Memory B cell (primary cell): Measurements from ENCODE around the gene SEC23IP.

Experiments used
- ATAC-seq: fragments of 150-1000 bp; cut with Tn5 transposase; 2 replicates; pipeline ENCODE4 v1.10.0; 2021; ENCODE audit warnings: low read depth, mild to moderate bottlenecking, moderate library complexity
- DNase-seq, 2 donors: peaks; one replicate each; pipeline ENCODE4 v3.0.0; 2022; ENCODE audit warnings: low spot score in 2 of 2
- H3K27ac Mint-ChIP-seq: one replicate; pipeline ENCODE4 v1.8.0; 2022; ENCODE audit warnings: mild to moderate bottlenecking, moderate library complexity, mixed read lengths
- H3K27me3 Mint-ChIP-seq: one replicate; pipeline ENCODE4 v1.8.0; 2022; ENCODE audit warnings: mixed read lengths
- H3K36me3 Mint-ChIP-seq: one replicate; pipeline ENCODE4 v1.8.0; 2022; ENCODE audit warnings: mild to moderate bottlenecking, mixed read lengths
- H3K4me1 Mint-ChIP-seq: one replicate; pipeline ENCODE4 v1.8.0; 2022; ENCODE audit warnings: mixed read lengths
- H3K4me3 Mint-ChIP-seq: one replicate; pipeline ENCODE4 v1.8.0; 2022; ENCODE audit warnings: mild to moderate bottlenecking, moderate library complexity, mixed read lengths
- H3K9me3 Mint-ChIP-seq: one replicate; pipeline ENCODE4 v1.8.0; 2022; ENCODE audit warnings: mixed read lengths

Gene SEC23IP

GRCh38 chr10:119940487-119940886 lies 48.0 kb downstream of the SEC23IP start:
- no peaks in the 10 kb centered on the region for H3K4me1 Mint-ChIP-seq
- H3K9me3 Mint-ChIP-seq = no peaks in the 10 kb centered on the region
- peaks cover 28% of the 10 kb centered on the region for H3K36me3 Mint-ChIP-seq
- DNase-seq (no peak), ATAC-seq (no peak)
- no peak overlapping the region for H3K27ac Mint-ChIP-seq
- no peak overlapping the region for H3K4me3 Mint-ChIP-seq
- no peaks in the 10 kb centered on the region for H3K27me3 Mint-ChIP-seq

GRCh38 chr10:119942973-119943372 lies 50.4 kb downstream of the SEC23IP start:
- DNase-seq (no peak), ATAC-seq (no peak)
- no peak overlapping the region for H3K27ac Mint-ChIP-seq
- H3K27me3 Mint-ChIP-seq = no peaks in the 10 kb centered on the region
- H3K4me3 Mint-ChIP-seq = no peak overlapping the region
- peaks cover 26% of the 10 kb centered on the region for H3K36me3 Mint-ChIP-seq
- no peaks in the 10 kb centered on the region for H3K4me1 Mint-ChIP-seq
- H3K9me3 Mint-ChIP-seq = no peaks in the 10 kb centered on the region

GRCh38 chr10:119945805-119946204 lies 53.3 kb downstream of the SEC23IP start:
- Mint-ChIP-seq H3K4me3 (no peak overlapping the region), H3K27me3 (no peaks in the 10 kb centered on the region), H3K27ac (no peak overlapping the region), H3K36me3 (peaks cover 19% of the 10 kb centered on the region), H3K9me3 (no peaks in the 10 kb centered on the region), H3K4me1 (no peaks in the 10 kb centered on the region)
- ATAC-seq (no peak), DNase-seq (no peak)

- no peak overlapping the region for H3K4me3 Mint-ChIP-seq
- DNase-seq (no peak), ATAC-seq (no peak)
- no peaks in the 10 kb centered on the region for H3K9me3 Mint-ChIP-seq
- no peaks in the 10 kb centered on the region for H3K4me1 Mint-ChIP-seq
- no peak overlapping the region for H3K27ac Mint-ChIP-seq
- H3K27me3 Mint-ChIP-seq = no peaks in the 10 kb centered on the region
- H3K36me3 Mint-ChIP-seq = peaks cover 12% of the 10 kb centered on the region
Measured at GRCh38 chr10:119947300-119947699, 54.8 kb downstream of the SEC23IP start.

GRCh38 chr10:119957451-119957850 lies 64.9 kb downstream of the SEC23IP start:
- Mint-ChIP-seq H3K9me3 (peaks cover 2% of the 10 kb centered on the region), H3K36me3 (peaks cover 2% of the 10 kb centered on the region), H3K27me3 (peaks cover 1% of the 10 kb centered on the region), H3K4me3 (no peak overlapping the region), H3K27ac (no peak overlapping the region), H3K4me1 (no peaks in the 10 kb centered on the region)
- ATAC-seq (no peak), DNase-seq (no peak)

- peaks cover 8% of the 10 kb centered on the region for H3K9me3 Mint-ChIP-seq
- DNase-seq (no peak), ATAC-seq (no peak)
- no peaks in the 10 kb centered on the region for H3K4me1 Mint-ChIP-seq
- peaks cover 4% of the 10 kb centered on the region for H3K36me3 Mint-ChIP-seq
- H3K4me3 Mint-ChIP-seq = no peak overlapping the region
- no peak overlapping the region for H3K27ac Mint-ChIP-seq
- H3K27me3 Mint-ChIP-seq = peaks cover 1% of the 10 kb centered on the region
Measured at GRCh38 chr10:119962837-119963236, 70.3 kb downstream of the SEC23IP start.

- H3K27ac Mint-ChIP-seq = no peak overlapping the region
- peaks cover 4% of the 10 kb centered on the region for H3K36me3 Mint-ChIP-seq
- H3K4me3 Mint-ChIP-seq = no peak overlapping the region
- H3K9me3 Mint-ChIP-seq = peaks cover 8% of the 10 kb centered on the region
- no peaks in the 10 kb centered on the region for H3K4me1 Mint-ChIP-seq
- H3K27me3 Mint-ChIP-seq = peaks cover 2% of the 10 kb centered on the region
- ATAC-seq = no peak
- DNase-seq = no peak
Measured at GRCh38 chr10:119967066-119967465, 74.5 kb downstream of the SEC23IP start.

GRCh38 chr10:119969609-119970008 lies 77.1 kb downstream of the SEC23IP start:
- Mint-ChIP-seq H3K27me3 (peaks cover 2% of the 10 kb centered on the region), H3K4me3 (no peak overlapping the region), H3K27ac (no peak overlapping the region), H3K36me3 (peaks cover 4% of the 10 kb centered on the region), H3K9me3 (peaks cover 8% of the 10 kb centered on the region), H3K4me1 (no peaks in the 10 kb centered on the region)
- DNase-seq = no peak
- ATAC-seq = no peak

GRCh38 chr10:119970107-119970506 lies 77.6 kb downstream of the SEC23IP start:
- Mint-ChIP-seq H3K9me3 (peaks cover 8% of the 10 kb centered on the region), H3K27ac (no peak overlapping the region), H3K36me3 (peaks cover 4% of the 10 kb centered on the region), H3K4me3 (no peak overlapping the region), H3K4me1 (no peaks in the 10 kb centered on the region), H3K27me3 (peaks cover 2% of the 10 kb centered on the region)
- ATAC-seq (no peak), DNase-seq (no peak)

- Mint-ChIP-seq H3K27me3 (peaks cover 2% of the 10 kb centered on the region), H3K36me3 (peaks cover 4% of the 10 kb centered on the region), H3K4me1 (no peaks in the 10 kb centered on the region), H3K4me3 (no peak overlapping the region), H3K27ac (no peak overlapping the region), H3K9me3 (peaks cover 8% of the 10 kb centered on the region)
- ATAC-seq (no peak), DNase-seq (no peak)
Measured at GRCh38 chr10:119970963-119971362, 78.4 kb downstream of the SEC23IP start.

- H3K27me3 Mint-ChIP-seq = peaks cover 3% of the 10 kb centered on the region
- H3K4me3 Mint-ChIP-seq = no peak overlapping the region
- no peaks in the 10 kb centered on the region for H3K4me1 Mint-ChIP-seq
- H3K27ac Mint-ChIP-seq = no peak overlapping the region
- no peaks in the 10 kb centered on the region for H3K9me3 Mint-ChIP-seq
- no peaks in the 10 kb centered on the region for H3K36me3 Mint-ChIP-seq
- no peak for ATAC-seq
- DNase-seq = no peak
Measured at GRCh38 chr10:119973281-119973680, 80.8 kb downstream of the SEC23IP start.

- Mint-ChIP-seq H3K4me3 (no peak overlapping the region), H3K9me3 (no peaks in the 10 kb centered on the region), H3K27ac (no peak overlapping the region), H3K4me1 (no peaks in the 10 kb centered on the region), H3K36me3 (no peaks in the 10 kb centered on the region), H3K27me3 (peaks cover 1% of the 10 kb centered on the region)
- DNase-seq = no peak
- ATAC-seq = no peak
Measured at GRCh38 chr10:119976421-119976820, 83.9 kb downstream of the SEC23IP start.

- ATAC-seq = no peak
- DNase-seq = no peak
- no peaks in the 10 kb centered on the region for H3K4me1 Mint-ChIP-seq
- no peaks in the 10 kb centered on the region for H3K36me3 Mint-ChIP-seq
- H3K4me3 Mint-ChIP-seq = no peak overlapping the region
- no peak overlapping the region for H3K27ac Mint-ChIP-seq
- H3K27me3 Mint-ChIP-seq = peaks cover 1% of the 10 kb centered on the region
- H3K9me3 Mint-ChIP-seq = no peaks in the 10 kb centered on the region
Measured at GRCh38 chr10:119980956-119981750, 88.6 kb downstream of the SEC23IP start.

GRCh38 chr10:119981826-119982225 lies 89.3 kb downstream of the SEC23IP start:
- peaks cover 1% of the 10 kb centered on the region for H3K9me3 Mint-ChIP-seq

GRCh38 chr10:119988333-119988732 lies 95.8 kb downstream of the SEC23IP start:
- ATAC-seq (no peak), DNase-seq (no peak)
- Mint-ChIP-seq H3K27me3 (peaks cover 8% of the 10 kb centered on the region), H3K4me1 (no peaks in the 10 kb centered on the region), H3K27ac (no peak overlapping the region), H3K9me3 (peaks cover 1% of the 10 kb centered on the region), H3K4me3 (no peak overlapping the region), H3K36me3 (no peaks in the 10 kb centered on the region)

More at GRCh38 chr10:119981826-119982225, 89.3 kb downstream of the SEC23IP start:
- no peak for DNase-seq
- H3K4me3 Mint-ChIP-seq = no peak overlapping the region
- no peak for ATAC-seq
- no peaks in the 10 kb centered on the region for H3K36me3 Mint-ChIP-seq
- no peaks in the 10 kb centered on the region for H3K4me1 Mint-ChIP-seq
- peaks cover 1% of the 10 kb centered on the region for H3K27me3 Mint-ChIP-seq
- H3K27ac Mint-ChIP-seq = no peak overlapping the region
